HUES48 (cell line): Measurements from ENCODE around the gene SDE2.
"Not testable (repeated sequence)": the region's sequence is repeated elsewhere in the genome, so short reads cannot be mapped to it uniquely, and the experiment has no call there.

Experiments used
- H3K27ac ChIP-seq: one replicate; pipeline ENCODE4 v1.7.0; 2013; ENCODE audit warnings: low read depth, low read length, inconsistent platforms
- H3K27me3 ChIP-seq: 2 replicates; pipeline ENCODE4 v1.6.1; 2013; ENCODE audit warnings: mild to moderate bottlenecking, low read length; ENCODE audit not compliant: control insufficient read depth, insufficient read depth
- H3K36me3 ChIP-seq: 2 replicates; pipeline ENCODE4 v1.6.1; 2013; ENCODE audit warnings: low read length; ENCODE audit not compliant: control insufficient read depth, insufficient read depth
- H3K4me1 ChIP-seq: 2 replicates; pipeline ENCODE4 v1.6.1; 2013; ENCODE audit warnings: mild to moderate bottlenecking, low read length; ENCODE audit not compliant: control insufficient read depth, insufficient read depth
- H3K4me3 ChIP-seq: 2 replicates; pipeline ENCODE4 v1.5.1; 2013; ENCODE audit warnings: mild to moderate bottlenecking, low read depth, low read length
- H3K9ac ChIP-seq: 2 replicates; pipeline ENCODE4 v1.6.1; 2013; ENCODE audit warnings: mild to moderate bottlenecking, low read depth, low read length, moderate library complexity
- H3K9me3 ChIP-seq: 2 replicates; pipeline ENCODE4 v1.6.1; 2013; ENCODE audit warnings: low read length; ENCODE audit not compliant: control insufficient read depth, insufficient read depth

Gene SDE2

DNA sequence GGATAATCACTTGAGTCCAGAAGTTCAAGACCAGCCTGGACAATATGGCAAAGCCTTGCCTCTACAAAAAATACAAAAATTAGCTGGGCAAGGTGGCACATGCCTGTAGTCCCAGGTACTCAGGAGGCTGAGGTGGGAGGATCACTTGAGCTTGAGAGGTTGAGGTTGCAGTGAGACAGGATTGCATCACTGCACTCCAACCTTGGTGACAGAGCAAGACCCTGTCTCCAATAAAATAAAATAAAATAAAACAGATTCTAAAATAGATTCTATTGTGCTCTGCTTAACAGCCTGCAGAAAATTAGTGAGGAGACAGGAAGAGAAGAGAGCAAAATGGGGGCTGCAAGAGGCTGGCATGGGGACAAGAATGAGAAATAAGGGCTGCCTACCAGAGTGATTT, 7.5 kb upstream of the SDE2 start:
- Histone ChIP-seq H3K9me3 (no peaks in the 10 kb centered on the region), H3K4me3 (no peak overlapping the region), H3K4me1 (peaks cover 16% of the 10 kb centered on the region)

DNA sequence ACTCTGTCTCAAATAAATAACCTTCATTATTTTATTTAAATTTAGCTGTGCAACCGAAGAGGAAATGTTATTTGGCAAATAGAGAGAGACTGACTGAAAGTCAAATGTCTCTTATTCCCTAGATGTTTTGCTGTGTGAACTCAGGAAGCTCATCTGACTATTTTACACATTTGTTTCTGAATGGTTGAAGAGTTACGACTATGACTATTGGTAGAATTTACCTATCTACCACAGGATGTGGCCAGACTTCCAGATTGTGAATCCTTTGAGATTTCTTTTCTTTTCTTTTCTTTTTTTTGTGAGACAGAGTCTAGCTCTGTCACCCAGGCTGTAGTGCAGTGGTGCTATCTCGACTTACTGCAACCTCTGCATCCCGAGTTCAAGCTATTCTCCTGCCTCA, 5.3 kb upstream of the SDE2 start:
- Histone ChIP-seq H3K27ac (no peak overlapping the region), H3K4me1 (peaks cover 25% of the 10 kb centered on the region), H3K27me3 (no peaks in the 10 kb centered on the region), H3K9ac (no peak overlapping the region), H3K9me3 (no peaks in the 10 kb centered on the region), H3K4me3 (no peak overlapping the region), H3K36me3 (no peaks in the 10 kb centered on the region)

More for the DNA sequence above, 7.5 kb upstream of the SDE2 start:
- no peak overlapping the region for H3K9ac ChIP-seq
- H3K36me3 ChIP-seq, result no peaks in the 10 kb centered on the region
- H3K27ac ChIP-seq, result no peak overlapping the region
- no peaks in the 10 kb centered on the region for H3K27me3 ChIP-seq

DNA sequence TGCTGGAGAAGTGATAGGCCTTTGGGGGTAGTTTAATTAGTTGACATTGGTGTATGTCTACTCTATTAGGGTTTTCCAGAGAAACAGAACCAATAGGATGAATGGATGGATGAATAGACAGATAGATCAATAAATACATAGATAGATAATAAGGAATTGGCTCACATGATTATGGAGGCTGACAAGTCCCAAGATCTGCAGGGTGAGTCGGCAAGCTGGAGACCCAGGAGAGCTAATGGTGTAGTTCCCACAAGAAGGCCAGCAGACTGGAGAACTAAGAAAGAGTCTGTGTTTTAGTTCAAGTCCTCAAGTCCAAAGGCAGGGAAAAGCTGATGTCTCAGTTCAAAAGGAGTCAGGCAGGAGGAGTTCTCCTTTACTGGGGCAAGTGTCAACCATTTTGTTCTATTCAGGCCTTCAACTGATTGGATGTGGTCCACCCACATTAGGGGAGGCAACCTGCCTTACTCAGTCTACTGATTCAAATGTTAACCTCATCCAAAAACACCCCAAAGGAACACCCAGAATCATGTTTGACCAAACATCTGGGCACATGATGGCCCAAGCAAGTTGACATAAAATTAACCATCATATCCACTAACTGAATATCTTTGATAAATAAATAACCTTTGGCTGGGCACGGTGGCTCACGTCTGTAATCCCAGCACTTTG, 4.5 kb upstream of the SDE2 start:
- H3K4me3 ChIP-seq, result no peak overlapping the region
- no peaks in the 10 kb centered on the region for H3K36me3 ChIP-seq
- H3K27me3 ChIP-seq, result no peaks in the 10 kb centered on the region
- H3K27ac ChIP-seq, result no peak overlapping the region
- H3K9me3 ChIP-seq, result no peaks in the 10 kb centered on the region
- peaks cover 25% of the 10 kb centered on the region for H3K4me1 ChIP-seq
- H3K9ac ChIP-seq, result no peak overlapping the region

DNA sequence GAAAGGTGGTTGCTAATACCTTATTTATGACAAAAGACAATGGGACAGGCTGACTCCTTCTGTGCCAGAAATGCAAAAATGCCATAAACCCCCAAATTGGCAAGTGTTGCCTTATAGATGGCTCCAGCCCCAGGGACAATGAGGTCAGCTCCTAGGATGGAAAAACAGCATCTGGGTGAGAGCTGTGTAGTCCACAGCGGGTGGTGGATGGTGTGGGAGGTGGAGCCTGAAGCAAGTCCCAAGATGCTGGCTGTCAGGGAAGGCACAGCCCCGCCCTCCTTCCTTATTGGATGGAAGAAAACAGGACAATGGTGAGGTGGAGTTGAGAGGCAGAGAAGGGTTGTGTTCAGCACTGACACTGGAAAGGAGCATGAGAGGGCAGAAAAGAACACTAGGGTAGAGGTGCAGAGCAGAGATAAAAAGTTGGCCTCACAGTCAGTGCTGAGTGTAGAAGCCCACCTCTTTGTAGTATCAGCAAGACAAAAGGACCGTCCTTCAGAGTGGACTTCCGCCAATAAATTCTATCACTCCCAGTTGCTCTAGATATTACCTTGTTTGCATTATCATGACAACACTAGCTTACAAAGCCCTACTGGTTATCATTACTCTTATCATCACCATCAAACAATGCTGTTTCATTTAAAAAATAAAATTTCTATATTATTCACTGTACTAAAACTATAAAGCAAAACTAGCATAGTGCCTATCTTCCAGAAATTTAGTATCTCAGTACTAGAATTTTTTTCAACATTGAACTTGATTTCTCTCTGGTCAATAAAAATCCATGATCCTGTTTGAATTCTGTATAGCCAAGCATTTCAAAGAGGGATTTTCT, 3.7 kb upstream of the SDE2 start:
- no peaks in the 10 kb centered on the region for H3K9me3 ChIP-seq

DNA sequence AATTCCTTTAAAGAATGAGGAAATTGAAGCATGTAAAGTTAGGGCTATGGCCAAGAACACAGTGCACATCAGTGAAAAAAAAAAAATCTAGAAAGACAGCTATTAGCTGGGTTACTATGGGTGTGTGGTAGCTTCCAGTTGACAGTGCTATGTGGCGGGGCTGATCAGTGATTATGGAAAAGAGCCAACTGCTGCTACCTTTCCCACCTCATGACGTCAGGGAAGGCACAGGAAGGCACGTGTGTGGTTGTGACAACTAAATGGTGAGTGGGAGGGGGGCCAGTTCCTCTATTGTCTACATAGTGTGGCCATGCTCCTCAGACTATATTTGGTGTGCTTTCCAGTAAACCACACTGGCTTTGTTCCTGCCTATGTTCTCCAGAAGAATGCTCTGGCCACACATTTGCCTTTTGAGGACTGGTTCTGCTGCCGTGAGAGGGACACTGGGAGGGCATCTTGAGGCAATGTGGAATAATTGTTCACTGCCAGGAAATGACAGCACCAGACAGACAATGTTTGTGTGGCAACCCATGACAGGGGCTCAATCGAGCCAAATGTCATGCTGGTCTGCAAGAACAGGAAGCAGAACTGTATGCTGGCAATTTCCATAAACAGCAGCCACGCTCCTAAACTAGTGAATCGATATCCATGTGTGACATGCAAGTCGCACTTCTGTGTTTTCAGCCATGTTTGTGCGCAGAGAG, 3.0 kb upstream of the SDE2 start:
- H3K9me3 ChIP-seq, result no peaks in the 10 kb centered on the region
- H3K4me1 ChIP-seq, result peaks cover 31% of the 10 kb centered on the region
- H3K27me3 ChIP-seq, result no peaks in the 10 kb centered on the region
- H3K36me3 ChIP-seq, result 0 out of 2 replicates have a peak, but pooled peaks cover 5% of the 10 kb centered on the region
- H3K9ac ChIP-seq, result no peak overlapping the region
- H3K27ac ChIP-seq, result peak overlapping the region; percentile 37
- H3K4me3 ChIP-seq, result no peak overlapping the region

More for the DNA sequence above, 3.7 kb upstream of the SDE2 start:
- H3K4me1 ChIP-seq, result peaks cover 31% of the 10 kb centered on the region
- no peaks in the 10 kb centered on the region for H3K27me3 ChIP-seq
- H3K27ac ChIP-seq, result peak overlapping the region; percentile 64
- no peak overlapping the region for H3K4me3 ChIP-seq
- no peaks in the 10 kb centered on the region for H3K36me3 ChIP-seq
- no peak overlapping the region for H3K9ac ChIP-seq

DNA sequence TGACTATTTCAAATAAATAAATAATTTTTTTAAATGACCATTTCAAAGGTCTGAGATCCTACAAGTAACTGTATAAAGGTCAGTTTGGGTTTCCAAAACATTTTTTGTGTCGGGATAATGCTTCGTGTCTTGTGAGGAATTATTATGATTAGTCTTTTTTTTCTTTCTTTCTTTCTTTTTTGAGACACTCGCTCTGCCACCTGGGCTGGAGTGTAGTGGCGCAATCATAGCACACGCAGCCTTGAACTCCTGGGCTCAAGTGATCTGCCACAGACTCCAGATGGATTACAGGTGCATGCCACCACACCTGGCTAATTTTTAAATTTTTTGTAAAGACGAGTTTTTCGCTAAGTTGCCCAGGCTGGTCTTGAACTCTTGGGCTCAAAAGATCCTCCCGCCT, 1.9 kb upstream of the SDE2 start:
- no peaks in the 10 kb centered on the region for H3K27me3 ChIP-seq
- no peak overlapping the region for H3K4me3 ChIP-seq
- H3K36me3 ChIP-seq, result peaks cover 9% of the 10 kb centered on the region; the same call in 1 of the 2 replicates
- no peak overlapping the region for H3K9ac ChIP-seq
- no peaks in the 10 kb centered on the region for H3K9me3 ChIP-seq
- H3K27ac ChIP-seq, result no peak overlapping the region
- H3K4me1 ChIP-seq, result peaks cover 31% of the 10 kb centered on the region

DNA sequence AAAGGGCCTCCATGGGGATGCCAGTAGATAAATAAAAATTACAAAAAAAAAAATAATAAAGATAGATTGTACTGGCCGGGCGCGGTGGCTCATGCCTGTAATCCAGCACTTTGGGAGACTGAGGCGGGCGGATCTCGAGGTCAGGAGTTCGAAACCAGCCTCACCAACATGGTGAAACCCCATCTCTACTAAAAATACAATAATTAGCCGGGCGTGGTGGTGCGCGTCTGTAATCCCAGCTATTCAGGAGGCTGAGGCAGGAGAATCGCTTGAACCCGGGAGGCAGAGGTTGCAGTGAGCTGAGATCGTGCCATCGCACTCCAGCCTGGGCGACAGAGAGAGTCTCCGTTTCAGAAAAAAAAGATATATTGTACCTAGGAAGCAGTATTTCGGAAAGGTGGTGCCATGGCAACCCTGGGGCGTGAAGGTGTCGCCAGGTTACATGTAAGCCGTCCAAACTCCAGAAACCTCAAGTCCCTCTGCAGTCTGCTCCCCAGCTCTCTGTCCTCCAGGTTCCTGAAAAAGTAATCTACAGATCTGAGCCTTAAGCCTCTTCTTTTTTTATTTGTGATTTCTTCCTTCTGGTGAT, 1.4 kb upstream of the SDE2 start:
- not testable (repeated sequence) for H3K9me3 ChIP-seq, H3K36me3 ChIP-seq, H3K27me3 ChIP-seq, H3K27ac ChIP-seq, H3K9ac ChIP-seq, H3K4me3 ChIP-seq
- H3K4me1 ChIP-seq, result peaks cover 31% of the 10 kb centered on the region

DNA sequence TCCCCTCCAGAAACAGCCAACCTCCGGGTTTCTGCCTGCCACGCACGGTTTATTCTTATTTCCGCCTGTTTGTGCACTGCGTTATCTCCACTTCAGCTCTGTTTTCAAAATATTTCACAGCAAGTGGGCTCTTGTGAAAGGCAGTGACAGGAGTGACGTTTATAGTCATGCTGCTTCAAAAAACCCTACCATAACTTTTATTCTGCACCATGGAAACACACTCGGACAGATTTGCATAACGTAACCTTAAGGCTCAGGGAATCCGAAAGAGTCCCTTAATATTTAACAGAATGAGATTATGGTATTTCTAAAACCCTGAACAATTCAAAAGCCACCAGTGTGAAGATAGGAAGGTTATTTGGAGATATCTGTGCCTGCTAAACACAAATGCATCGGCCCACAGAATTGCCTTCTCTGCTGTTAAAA, 782 bp upstream of the SDE2 start:
- Histone ChIP-seq H3K9me3 (no peaks in the 10 kb centered on the region), H3K27ac (peak overlapping the region; percentile 88), H3K9ac (peak overlapping the region; percentile 64), H3K4me3 (peak overlapping the region; percentile 50), H3K4me1 (peaks cover 31% of the 10 kb centered on the region), H3K36me3 (peaks cover 15% of the 10 kb centered on the region), H3K27me3 (no peaks in the 10 kb centered on the region)

DNA sequence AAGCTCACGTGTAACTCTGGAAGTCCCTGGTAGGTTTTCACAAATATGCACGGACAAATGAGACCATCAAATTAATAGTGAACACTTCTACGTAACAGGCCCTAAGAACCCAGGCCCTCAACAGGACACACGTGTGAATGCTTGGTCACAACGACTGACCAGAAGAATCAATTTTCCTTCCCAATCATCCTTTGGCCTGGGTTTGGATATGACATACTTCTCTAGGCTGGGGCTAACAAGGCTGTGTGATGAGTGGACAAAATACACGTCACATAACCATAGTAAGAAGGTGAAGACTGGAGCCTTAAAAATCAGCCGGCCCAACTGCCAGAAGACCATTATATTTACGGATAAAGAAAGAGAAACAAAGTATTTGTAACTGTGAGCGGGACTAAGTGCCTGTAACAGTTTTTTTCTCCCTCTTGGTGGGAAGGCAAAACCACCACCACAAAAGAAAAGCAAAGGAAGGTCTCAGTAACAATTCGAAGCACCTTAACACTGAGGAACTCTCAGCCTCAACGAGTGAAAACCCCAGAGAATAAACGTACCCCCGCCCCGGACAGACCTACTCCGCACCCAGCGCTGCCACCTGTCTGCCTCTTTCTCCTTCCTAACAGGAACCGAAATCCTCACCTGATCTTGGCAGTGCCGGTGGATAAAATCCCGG, 450 bp downstream of the SDE2 start:
- Histone ChIP-seq H3K9me3 (no peaks in the 10 kb centered on the region), H3K27ac (peak overlapping the region; percentile 74), H3K9ac (peak overlapping the region; percentile 80), H3K4me3 (peak overlapping the region; percentile 93), H3K36me3 (peaks cover 27% of the 10 kb centered on the region), H3K4me1 (peaks cover 31% of the 10 kb centered on the region), H3K27me3 (no peaks in the 10 kb centered on the region)

DNA sequence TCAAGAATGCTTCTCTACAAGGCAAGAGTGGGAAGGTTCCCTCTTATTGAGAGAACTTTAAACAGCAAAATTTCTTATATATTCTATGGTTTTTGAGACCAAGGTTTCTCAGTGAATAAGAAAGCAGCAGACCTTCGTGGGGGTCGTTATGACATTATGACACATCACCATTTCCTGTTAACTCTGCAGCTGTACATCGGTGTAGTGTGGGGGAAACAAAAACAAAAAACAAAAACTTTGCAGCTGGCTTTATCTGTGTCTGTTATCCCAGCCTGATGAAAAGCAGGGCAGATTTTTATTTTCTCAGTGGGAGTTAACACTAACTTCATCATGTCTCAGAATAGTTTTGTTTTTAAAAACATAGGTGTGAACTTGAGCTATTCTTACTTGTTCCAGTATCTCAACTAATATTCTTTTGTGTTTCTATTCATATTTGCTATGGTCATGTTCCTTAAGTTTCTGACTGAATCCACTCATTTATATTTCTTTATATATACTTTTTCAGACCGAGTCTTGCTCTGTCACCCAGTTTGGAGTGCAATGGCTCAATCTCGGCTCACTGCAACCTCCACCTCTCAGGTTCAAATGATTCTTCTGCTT, 2.1 kb downstream of the SDE2 start:
- no peaks in the 10 kb centered on the region for H3K27me3 ChIP-seq
- H3K9me3 ChIP-seq, result no peaks in the 10 kb centered on the region
- no peak overlapping the region for H3K9ac ChIP-seq
- H3K4me1 ChIP-seq, result peaks cover 18% of the 10 kb centered on the region
- H3K4me3 ChIP-seq, result no peak overlapping the region
- H3K36me3 ChIP-seq, result peaks cover 42% of the 10 kb centered on the region
- no peak overlapping the region for H3K27ac ChIP-seq
